ENCODE measurements around the gene ADGRL2.

GRCh38 chr1:81806432-81806770, 5.7 kb downstream of the ADGRL2 start:
- TF ChIP-seq, protein P1, sequence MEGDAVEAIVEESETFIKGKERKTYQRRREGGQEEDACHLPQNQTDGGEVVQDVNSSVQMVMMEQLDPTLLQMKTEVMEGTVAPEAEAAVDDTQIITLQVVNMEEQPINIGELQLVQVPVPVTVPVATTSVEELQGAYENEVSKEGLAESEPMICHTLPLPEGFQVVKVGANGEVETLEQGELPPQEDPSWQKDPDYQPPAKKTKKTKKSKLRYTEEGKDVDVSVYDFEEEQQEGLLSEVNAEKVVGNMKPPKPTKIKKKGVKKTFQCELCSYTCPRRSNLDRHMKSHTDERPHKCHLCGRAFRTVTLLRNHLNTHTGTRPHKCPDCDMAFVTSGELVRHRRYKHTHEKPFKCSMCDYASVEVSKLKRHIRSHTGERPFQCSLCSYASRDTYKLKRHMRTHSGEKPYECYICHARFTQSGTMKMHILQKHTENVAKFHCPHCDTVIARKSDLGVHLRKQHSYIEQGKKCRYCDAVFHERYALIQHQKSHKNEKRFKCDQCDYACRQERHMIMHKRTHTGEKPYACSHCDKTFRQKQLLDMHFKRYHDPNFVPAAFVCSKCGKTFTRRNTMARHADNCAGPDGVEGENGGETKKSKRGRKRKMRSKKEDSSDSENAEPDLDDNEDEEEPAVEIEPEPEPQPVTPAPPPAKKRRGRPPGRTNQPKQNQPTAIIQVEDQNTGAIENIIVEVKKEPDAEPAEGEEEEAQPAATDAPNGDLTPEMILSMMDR (IDR thresholded peaks at IDR 0.05) = no peak
- TF ChIP-seq POLR2A (IDR thresholded peaks at IDR 0.05) = no peak
